HepG2 (cell line): ENCODE results near the gene SIGLEC10. TPM values are rescaled to one million over a fixed set of nuclear protein-coding genes. Genes with fewer than 3 reads are reported as not detected.

Experiments
- AGO1 ChIP-seq: fragments of 200-400 bp; formaldehyde crosslinking; IDR thresholded peaks from 2 replicates; pipeline ENCODE4 v1.6.1; 2017; ENCODE audit warnings: mild to moderate bottlenecking, low read depth, low read length, moderate library complexity; ENCODE audit not compliant: poor library complexity, severe bottlenecking
- BCLAF1 ChIP-seq: fragments of 450-650 bp; IDR thresholded peaks from 2 replicates; pipeline ENCODE4 v1.6.1; 2017; ENCODE audit warnings: mild to moderate bottlenecking
- DDIT3 ChIP-seq: sonication (generic); formaldehyde crosslinking; IDR thresholded peaks from 2 replicates; pipeline ENCODE4 v1.4.0; 2020; ENCODE audit warnings: mild to moderate bottlenecking, missing genetic modification reagents
- E2F2 ChIP-seq: sonication (generic); formaldehyde crosslinking; IDR thresholded peaks from 2 replicates; pipeline ENCODE4 v1.4.0; 2020; ENCODE audit warnings: missing genetic modification reagents, borderline replicate concordance
- HIC2 ChIP-seq: sonication (generic); formaldehyde crosslinking; IDR thresholded peaks from 2 replicates; pipeline ENCODE4 v1.9.0; 2022; ENCODE audit warnings: low read depth, missing genetic modification reagents
- MLXIP ChIP-seq: sonication (generic); formaldehyde crosslinking; IDR thresholded peaks from 2 replicates; pipeline ENCODE4 v1.9.0; 2021; ENCODE audit warnings: missing genetic modification reagents, borderline replicate concordance
- NR0B2 ChIP-seq: sonication (generic); formaldehyde crosslinking; IDR thresholded peaks from 2 replicates; pipeline ENCODE4 v1.4.0; 2020; ENCODE audit warnings: mild to moderate bottlenecking, missing genetic modification reagents
- ZNF18 ChIP-seq: sonication (generic); formaldehyde crosslinking; IDR thresholded peaks from 2 replicates; pipeline ENCODE4 v1.8.0; 2022; ENCODE audit warnings: mild to moderate bottlenecking, missing genetic modification reagents; ENCODE audit not compliant: insufficient replicate concordance
- ZNF207 ChIP-seq: fragments of 450-650 bp; IDR thresholded peaks from 2 replicates; pipeline ENCODE4 v1.6.1; 2016; ENCODE audit warnings: antibody characterized with exemption, borderline replicate concordance
- ZNF282 ChIP-seq: fragments of 450-650 bp; IDR thresholded peaks from 2 replicates; pipeline ENCODE4 v1.6.1; 2018; ENCODE audit not compliant: partially characterized antibody
- ZNF510 ChIP-seq: sonication (generic); formaldehyde crosslinking; IDR thresholded peaks from 2 replicates; pipeline ENCODE4 v1.4.0; 2020; ENCODE audit warnings: low read depth, mild to moderate bottlenecking, missing genetic modification reagents
- ZNF737 ChIP-seq: sonication (generic); formaldehyde crosslinking; IDR thresholded peaks from 2 replicates; pipeline ENCODE4 v1.5.0; 2020; ENCODE audit warnings: missing genetic modification reagents, mild to moderate bottlenecking, borderline replicate concordance
- ZNF788 ChIP-seq: sonication (generic); formaldehyde crosslinking; IDR thresholded peaks from 2 replicates; pipeline ENCODE4 v1.5.0; 2020; ENCODE audit warnings: mild to moderate bottlenecking, missing genetic modification reagents, borderline replicate concordance
- ZNF83 ChIP-seq: sonication (generic); formaldehyde crosslinking; IDR thresholded peaks from 2 replicates; pipeline ENCODE4 v1.4.0; 2020; ENCODE audit warnings: missing genetic modification reagents, mild to moderate bottlenecking, borderline replicate concordance
- ZSCAN20 ChIP-seq: sonication (generic); formaldehyde crosslinking; IDR thresholded peaks from 2 replicates; pipeline ENCODE4 v1.4.0; 2020; ENCODE audit warnings: missing genetic modification reagents, mild to moderate bottlenecking, borderline replicate concordance
- polyA plus RNA-seq, 8 experiments: library from polyadenylated mRNA; depleted of rRNA in 3 of 8; stranded (reverse) in 7 of 8; unstranded in 1 of 8; fragments of >200 nt; fragmentation: Illumina TruSeq in 4 of 8; extraction: Trizol in 4 of 8; gene quantifications; 2 replicates each; pipeline versions ENCODE4 v1.2.1 to v1.2.3, GENCODE V29; 2011 to 2016; ENCODE audit warnings: low read depth in 4 of 8, missing spikeins in 1 of 8, mixed read lengths in 1 of 8; ENCODE audit not compliant: insufficient read depth in 1 of 8
- total RNA-seq, 5 experiments: library from RNA; depleted of rRNA; stranded (reverse); fragments of >200 nt; fragmentation: Illumina TruSeq; extraction: Trizol; gene quantifications; 2 replicates each; pipeline ENCODE4 v1.2.3, GENCODE V29; 2016; ENCODE audit warnings: low read depth in 1 of 5

The SIGLEC10 gene
- total and polyA plus RNA-seq, 2 of the 13 experiments (the other 11 are each of a cell fraction or from before 2014, with no cell fraction given) = not detected

GRCh38 chr19:51367565-51368365 is 49.7 kb downstream of the SIGLEC10 start (continued):
- no peak for TF ChIP-seq ZNF207
- no peak for TF ChIP-seq ZNF282
- no peak for TF ChIP-seq ZNF737 (CRISPR knock-in tag)
- TF ChIP-seq E2F2 (CRISPR knock-in tag) = peak; percentile 30; the same call in 1 of the 2 replicates
- peak; percentile 73 for TF ChIP-seq ZNF18 (CRISPR knock-in tag)
- TF ChIP-seq ZNF83 (CRISPR knock-in tag) = no peak
- TF ChIP-seq BCLAF1 = no peak
- TF ChIP-seq HIC2 (CRISPR knock-in tag) = peak; percentile 67
- TF ChIP-seq ZSCAN20 (CRISPR knock-in tag) = no peak
- no peak for TF ChIP-seq ZNF510 (CRISPR knock-in tag)
- peak; percentile 59 for TF ChIP-seq AGO1
- no peak for TF ChIP-seq NR0B2 (CRISPR knock-in tag)
- no peak for TF ChIP-seq MLXIP
- no peak; the same call in 1 of the 2 replicates for TF ChIP-seq ZNF788
- TF ChIP-seq DDIT3 (CRISPR knock-in tag) = no peak
